GM12878 (cell line): ENCODE results near the gene TGM2. TPM values are rescaled to one million over a fixed set of nuclear protein-coding genes. Genes with fewer than 3 reads are reported as not detected.

ENCODE experiments used
- ATAC-seq: fragments of 200-7000 bp; cut with Tn5 transposase; 3 replicates; pipeline ENCODE4 v1.9.1; 2020; ENCODE audit warnings: mild to moderate bottlenecking, moderate library complexity
- BruUV-seq: library from RNA; stranded (reverse); fragments of 400-500 nt; replicated peaks from 2 replicates; lab custom pipeline; 2021; lab: Mats Ljungman, UMichigan
- CTCF ChIA-PET: fragments of 300-600 bp; sonication (Branson Sonifier 250); formaldehyde crosslinking; extraction: SDS; loops from one replicate; lab custom pipeline; 2021; ENCODE audit warnings: inconsistent platforms; lab: Yijun Ruan, JAX
- POLR2A ChIA-PET: fragments of 350-600 bp; formaldehyde crosslinking; extraction: SDS; loops from one replicate; lab custom pipeline; 2021; ENCODE audit warnings: inconsistent platforms; lab: Charles Lee
- RAD21 ChIA-PET: fragments of 300-600 bp; sonication (Branson Sonifier 250); formaldehyde crosslinking; loops from one replicate; lab custom pipeline; 2023; ENCODE audit warnings: antibody characterized with exemption; ENCODE audit not compliant: unreplicated experiment; lab: Charles Lee
- SMC1A ChIA-PET: fragments of 300-600 bp; sonication (Branson Sonifier 250); formaldehyde crosslinking; loops from one replicate; lab custom pipeline; 2023; ENCODE audit not compliant: unreplicated experiment, uncharacterized antibody; lab: Charles Lee
- DNase-seq: peaks from one replicate; pipeline ENCODE4 v3.0.0-alpha.2; 2011; ENCODE audit warnings: low read depth, low spot score
- FAIRE-seq: peaks from 3 replicates; lab custom pipeline; 2011; peaks lifted over from hg19 to GRCh38; lab: Jason Lieb, UNC
- H2AFZ ChIP-seq: 2 replicates; pipeline ENCODE4 v1.6.0; 2011; ENCODE audit warnings: low read depth, low read length, control low read depth; ENCODE audit not compliant: control insufficient read depth
- H3K27ac ChIP-seq: 2 replicates; pipeline ENCODE4 v1.5.1; 2011; ENCODE audit warnings: control low read depth; ENCODE audit not compliant: control insufficient read depth, insufficient read depth
- H3K27me3 ChIP-seq, 2 experiments: replicated peaks in 1 of 2; 2 replicates each; pipeline versions ENCODE4 v1.6.0 to v1.6.1; 2011; ENCODE audit warnings: low read length in 1 of 2; ENCODE audit not compliant: control insufficient read depth in 2 of 2, insufficient read depth in 2 of 2
- H3K36me3 ChIP-seq, 2 experiments: 2 replicates each; pipeline ENCODE4 v1.5.1; 2011; ENCODE audit warnings: low read length in 1 of 2; ENCODE audit not compliant: control insufficient read depth in 2 of 2, insufficient read depth in 2 of 2
- H3K4me1 ChIP-seq: 2 replicates; pipeline ENCODE4 v1.6.1; 2011; ENCODE audit warnings: mild to moderate bottlenecking, low read length, moderate library complexity, mixed read lengths; ENCODE audit not compliant: control insufficient read depth, insufficient read depth
- H3K4me2 ChIP-seq: 2 replicates; pipeline ENCODE4 v1.6.0; 2011; ENCODE audit warnings: control low read depth; ENCODE audit not compliant: control insufficient read depth, insufficient read depth
- H3K4me3 ChIP-seq: fragments of 200-600 bp; sonication (generic); 2 replicates; pipeline ENCODE4 v1.5.1; 2016
- H3K79me2 ChIP-seq: 2 replicates; pipeline ENCODE4 v1.6.0; 2011; ENCODE audit warnings: low read length; ENCODE audit not compliant: control insufficient read depth, insufficient read depth
- H3K9ac ChIP-seq: 2 replicates; pipeline ENCODE4 v1.8.0; 2011; ENCODE audit warnings: low read length, control low read depth, mixed read lengths; ENCODE audit not compliant: control insufficient read depth, insufficient read depth
- H3K9me3 ChIP-seq: replicated peaks from 3 replicates; pipeline ENCODE4 v1.5.1; 2011; ENCODE audit warnings: mild to moderate bottlenecking, low read length; ENCODE audit not compliant: control insufficient read depth, insufficient read depth
- H4K20me1 ChIP-seq: 2 replicates; pipeline ENCODE4 v1.6.0; 2011; ENCODE audit not compliant: control insufficient read depth, insufficient read depth
- FOXK2 ChIP-seq: fragments of 450-650 bp; IDR thresholded peaks from 2 replicates; pipeline ENCODE4 v1.6.1; 2017; ENCODE audit warnings: mild to moderate bottlenecking, moderate library complexity
- RCOR1 ChIP-seq: conservative IDR thresholded peaks from 2 replicates; pipeline ENCODE4 v1.6.1; 2012; ENCODE audit warnings: low read depth, low read length, improper control_type of control experiment
- RFX5 ChIP-seq: IDR thresholded peaks from 2 replicates; pipeline ENCODE4 v1.6.1; 2011; ENCODE audit warnings: low read depth, low read length, improper control_type of control experiment
- SPI1 ChIP-seq: IDR thresholded peaks from 2 replicates; pipeline ENCODE4 v1.6.1; 2011; ENCODE audit warnings: low read depth, mild to moderate bottlenecking, low read length, moderate library complexity, borderline replicate concordance; ENCODE audit not compliant: insufficient read depth
- SREBF1 ChIP-seq: IDR thresholded peaks from 2 replicates; pipeline ENCODE4 v1.6.1; 2012; ENCODE audit warnings: mild to moderate bottlenecking, low read length
- SUZ12 ChIP-seq: fragments of 200-600 bp; sonication (generic); IDR thresholded peaks from one replicate; pipeline ENCODE4 v1.6.1; 2018; ENCODE audit warnings: antibody characterized with exemption, mild to moderate bottlenecking; ENCODE audit not compliant: unreplicated experiment
- TCF3 ChIP-seq: IDR thresholded peaks from 2 replicates; pipeline ENCODE4 v1.6.1; 2012; ENCODE audit warnings: low read depth, mild to moderate bottlenecking, low read length, borderline replicate concordance; ENCODE audit not compliant: insufficient read depth
- WGBS: methylation state at CpG from one replicate; pipeline ENCODE4 v1.1.6; 2016; ENCODE audit warnings: low lambda C conversion rate; ENCODE audit not compliant: insufficient replicate concordance, insufficient coverage; ENCODE audit errors: missing lambda C conversion rate; 5-methylcytosine and 5-hydroxymethylcytosine counted together
- in situ Hi-C: fragments of 300-500 bp; cut with MboI; formaldehyde crosslinking; loops from 9 replicates; pipeline ENCODE4 v1.14.3; 2018; ENCODE audit warnings: mixed read lengths
- intact Hi-C: fragments of 100-400 bp; cut with micrococcal nuclease; formaldehyde crosslinking; loops from one replicate; pipeline ENCODE4 v1.14.2; 2022; ENCODE audit not compliant: unreplicated experiment
- polyA plus RNA-seq, 11 experiments: library from polyadenylated mRNA; depleted of rRNA in 4 of 11; unstranded in 6 of 11; stranded (reverse) in 5 of 11; fragments of >200 nt; fragmentation: Nextera tagmentation in 4 of 11; fragmentation: Illumina TruSeq in 1 of 11; extraction: Ambion mirVana in 4 of 11; extraction: Trizol in 1 of 11; gene quantifications; 1 replicate in 1 of 11; 2 replicates in 10 of 11; pipeline versions ENCODE4 v1.2.1 to v1.2.3, GENCODE V29; 2011 to 2016; ENCODE audit warnings: inconsistent platforms in 2 of 11, missing spikeins in 2 of 11, low read depth in 1 of 11
- total RNA-seq, 4 experiments: library from RNA; depleted of rRNA in 3 of 4; stranded (reverse); fragments of >200 nt in 3 of 4; fragmentation: Illumina TruSeq in 1 of 4; extraction: Trizol in 1 of 4; gene quantifications; 2 replicates each; pipeline versions ENCODE4 v1.2.1 to v1.2.3, GENCODE V29; 2013 to 2021

The TGM2 gene
- total and polyA plus RNA-seq, 10 of the 15 experiments (the other 5 are each of a cell fraction or from before 2014, with no cell fraction given) = 0.11 to 1.9 (median 0.51) TPM

DNA sequence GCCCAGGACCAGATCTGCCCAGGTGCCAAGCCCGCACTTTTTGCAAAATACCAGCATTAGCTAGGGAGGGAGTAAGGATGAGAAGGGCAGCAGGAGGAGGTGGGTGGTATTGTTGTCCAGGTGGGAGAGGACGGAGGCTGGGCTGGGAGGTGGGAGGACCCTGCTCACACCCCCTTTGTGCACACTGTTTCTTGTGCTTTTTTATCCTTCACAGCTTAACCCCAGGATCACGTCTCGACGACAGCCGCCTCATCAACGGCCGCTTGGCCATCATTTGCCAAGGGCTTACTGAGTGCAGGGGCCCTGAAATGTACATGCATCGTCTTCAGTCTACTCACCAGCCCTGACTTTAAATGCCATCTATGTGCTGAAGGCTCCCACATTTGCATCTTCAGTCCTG is 12.1 kb upstream of the TGM2 start:
- H3K79me2 ChIP-seq = no peaks in the 10 kb centered on the region
- FAIRE-seq (no peak), ATAC-seq (no peak), DNase-seq (no peak)
- in situ Hi-C loops (no loop called here), intact Hi-C loops (no loop called here)
- peaks cover 6% of the 10 kb centered on the region for H3K4me1 ChIP-seq
- RAD21 ChIA-PET = no interaction called here
- no peaks in the 10 kb centered on the region; a peak in 2 of 4 replicates for H3K27me3 ChIP-seq
- no peak overlapping the region for H3K9ac ChIP-seq
- CTCF ChIA-PET = interaction anchor here (1.1 kb wide), 1 partner anchor 44 kb away, joined by 5 read pairs; no protein-coding TSS in a partner anchor
- POLR2A ChIA-PET = no interaction called here
- no peaks in the 10 kb centered on the region for H4K20me1 ChIP-seq
- no TSS peak for BruUV-seq
- TF ChIP-seq RCOR1 (no peak), FOXK2 (no peak), SUZ12 (no peak), RFX5 (no peak), SREBF1 (no peak), SPI1 (no peak), TCF3 (no peak)
- TF ChIP-seq, all 136 proteins: peak for 0
- H2AFZ ChIP-seq = no peak overlapping the region
- no peak overlapping the region for H3K4me3 ChIP-seq
- 64% methylated on average over 9 of the region's 9 CpGs for WGBS
- H3K36me3 ChIP-seq = no peaks in the 10 kb centered on the region
- H3K9me3 ChIP-seq = no peaks in the 10 kb centered on the region; the same call in 2 of the 3 replicates
- H3K4me2 ChIP-seq = no peak overlapping the region
- no peak overlapping the region for H3K27ac ChIP-seq
- SMC1A ChIA-PET = interaction anchor here (1.1 kb wide), 1 partner anchor 9 kb away, joined by 4 read pairs; no protein-coding TSS in a partner anchor
